ENCODE data around the gene TTI1. TPM values are rescaled to one million over a fixed set of nuclear protein-coding genes. Genes with fewer than 3 reads are reported as not detected.
A peak's percentile ranks its signal among the peaks of the same experiment; 100 is the strongest.

Gene TTI1
- total RNA-seq = 10 to 100 TPM in 3 of 4 donors, 1 to 10 TPM in 1; 8.2 to 14.2 (median 10.8) TPM

GRCh38 chr20:38033330-38034107 lies at the start of gene TTI1, which contains the start of gene RPRD1B:
Gene TTI1, minus strand, starts transcription at chr20:38033456. Its CDS starts 19,640 bp downstream, at chr20:38013816.
Gene RPRD1B, plus strand, starts transcription at chr20:38033746. Its CDS starts 202 bp downstream, at chr20:38033948.
- H3K27ac ChIP-seq = peak within 1 kb of the TSS; percentile 97 to 99 (median 98)
- H3K36me3 ChIP-seq = peaks cover 0 to 16% (median 0%) of the 10 kb centered on the region in 3 donors
- no peaks in the 10 kb centered on the region for H3K27me3 ChIP-seq
- no peaks in the 10 kb centered on the region for H3K9me3 ChIP-seq
- peaks cover 0 to 58% (median 30%) of the 10 kb centered on the region in 4 donors for H3K4me1 ChIP-seq
- WGBS, 2 donors = 0% methylated on average over 45 to 63 of the region's 69 CpGs
- DNase-seq (ENCODE audit: low spot score in 2 of 2) = peak; percentile 82 to 92
- TF ChIP-seq EP300 (IDR thresholded peaks at IDR 0.05) (peak; percentile 92 to 95), CTCF (IDR thresholded peaks at IDR 0.05) (peak in 1 of 5 experiments; percentile 31), POLR2A (IDR thresholded peaks at IDR 0.05) (peak in 1 of 2 donors; percentile 72)
- peak within 1 kb of the TSS; percentile 90 to 99 (median 96) for H3K4me3 ChIP-seq

- Histone ChIP-seq H3K4me3 (no peak overlapping the region), H3K36me3 (peaks cover 0 to 84% (median 0%) of the 10 kb centered on the region in 3 donors), H3K27ac (no peak overlapping the region), H3K9me3 (no peaks in the 10 kb centered on the region), H3K4me1 (no peaks in the 10 kb centered on the region), H3K27me3 (no peaks in the 10 kb centered on the region)
- DNase-seq (ENCODE audit: low spot score in 2 of 2) = no peak
- TF ChIP-seq CTCF (IDR thresholded peaks at IDR 0.05) (no peak), POLR2A (IDR thresholded peaks at IDR 0.05) (no peak), EP300 (IDR thresholded peaks at IDR 0.05) (no peak)
Observed at GRCh38 chr20:38082894-38083293, 49.6 kb upstream of the TTI1 start.

GRCh38 chr20:38081575-38081974 lies 48.3 kb upstream of the TTI1 start:
- TF ChIP-seq POLR2A (IDR thresholded peaks at IDR 0.05) = no peak
- no peak for TF ChIP-seq CTCF (IDR thresholded peaks at IDR 0.05)
- TF ChIP-seq EP300 (IDR thresholded peaks at IDR 0.05) = no peak
- Histone ChIP-seq H3K9me3 (no peaks in the 10 kb centered on the region), H3K4me1 (no peaks in the 10 kb centered on the region), H3K27ac (no peak overlapping the region), H3K4me3 (no peak overlapping the region), H3K36me3 (peaks cover 0 to 84% (median 0%) of the 10 kb centered on the region in 3 donors), H3K27me3 (no peaks in the 10 kb centered on the region)
- DNase-seq (ENCODE audit: low spot score in 2 of 2) = no peak
- 71 to 89% methylated on average over 3 of the region's 3 CpGs for WGBS, 2 donors

- 94 to 99% methylated on average over 3 of the region's 3 CpGs for whole genome bisulfite sequencing, 2 donors
- DNase-seq (ENCODE audit: low spot score in 2 of 2) = no peak
- peaks cover 0 to 68% (median 0%) of the 10 kb centered on the region in 3 donors for H3K36me3 ChIP-seq
- no peaks in the 10 kb centered on the region for H3K27me3 ChIP-seq
- no peak overlapping the region for H3K4me3 ChIP-seq
- no peaks in the 10 kb centered on the region for H3K9me3 ChIP-seq
- H3K4me1 ChIP-seq = peaks cover 0 to 16% (median 3%) of the 10 kb centered on the region in 4 donors
- no peak overlapping the region for H3K27ac ChIP-seq
- TF ChIP-seq EP300 (IDR thresholded peaks at IDR 0.05) (no peak), POLR2A (IDR thresholded peaks at IDR 0.05) (no peak), CTCF (IDR thresholded peaks at IDR 0.05) (no peak)
Observed at GRCh38 chr20:38079353-38079752, 46.1 kb upstream of the TTI1 start.

- no peaks in the 10 kb centered on the region for H3K9me3 ChIP-seq
- no peak for TF ChIP-seq CTCF (IDR thresholded peaks at IDR 0.05)
- no peak for TF ChIP-seq EP300 (IDR thresholded peaks at IDR 0.05)
- no peak for TF ChIP-seq POLR2A (IDR thresholded peaks at IDR 0.05)
- no peaks in the 10 kb centered on the region for H3K27me3 ChIP-seq
- no peak overlapping the region for H3K27ac ChIP-seq
- no peak for DNase-seq (ENCODE audit: low spot score in 2 of 2)
- peaks cover 0 to 60% (median 0%) of the 10 kb centered on the region in 3 donors for H3K36me3 ChIP-seq
- no peak overlapping the region for H3K4me3 ChIP-seq
- peaks cover 0 to 29% (median 7%) of the 10 kb centered on the region in 4 donors for H3K4me1 ChIP-seq
- 76 to 95% methylated on average over 2 of the region's 2 CpGs for WGBS, 2 donors
Observed at GRCh38 chr20:38078084-38078483, 44.8 kb upstream of the TTI1 start.

Measured in tibial nerve (tissue), 4 donors.